AG10803 (cell line): ENCODE data around the gene MCM10.

Source experiments
- DNase-seq: peaks from one replicate; pipeline ENCODE4 v3.0.0; 2010; ENCODE audit warnings: low read depth
- H3K4me3 ChIP-seq: 2 replicates; pipeline ENCODE4 v1.5.1; 2011; ENCODE audit warnings: mild to moderate bottlenecking, low read length, control low read depth
- TF ChIP-seq, protein P1 (sequence below): conservative IDR thresholded peaks from 2 replicates; pipeline ENCODE4 v1.5.1; 2011; ENCODE audit warnings: mild to moderate bottlenecking, low read length, control low read depth, inconsistent platforms

MCM10 gene

DNA sequence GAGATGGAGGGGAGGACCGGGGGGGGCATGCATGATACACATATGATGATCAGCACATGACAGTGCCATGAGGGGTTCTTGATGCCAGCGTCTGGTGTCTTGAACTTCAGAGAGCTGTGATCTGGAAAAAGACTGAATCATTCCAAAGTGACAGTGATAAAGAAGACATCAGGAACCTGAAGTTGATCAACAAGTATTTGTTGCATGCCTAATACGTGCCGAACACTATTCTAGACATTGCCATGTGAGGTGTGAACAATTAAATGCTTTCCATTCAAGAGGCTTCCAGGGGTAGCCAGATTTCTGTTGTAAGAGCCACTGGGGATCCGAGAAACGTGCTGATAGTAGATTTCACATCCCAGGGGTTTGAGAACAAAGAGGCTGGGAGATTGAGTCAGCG is 6.2 kb downstream of the MCM10 start:
- TF ChIP-seq, protein P1, sequence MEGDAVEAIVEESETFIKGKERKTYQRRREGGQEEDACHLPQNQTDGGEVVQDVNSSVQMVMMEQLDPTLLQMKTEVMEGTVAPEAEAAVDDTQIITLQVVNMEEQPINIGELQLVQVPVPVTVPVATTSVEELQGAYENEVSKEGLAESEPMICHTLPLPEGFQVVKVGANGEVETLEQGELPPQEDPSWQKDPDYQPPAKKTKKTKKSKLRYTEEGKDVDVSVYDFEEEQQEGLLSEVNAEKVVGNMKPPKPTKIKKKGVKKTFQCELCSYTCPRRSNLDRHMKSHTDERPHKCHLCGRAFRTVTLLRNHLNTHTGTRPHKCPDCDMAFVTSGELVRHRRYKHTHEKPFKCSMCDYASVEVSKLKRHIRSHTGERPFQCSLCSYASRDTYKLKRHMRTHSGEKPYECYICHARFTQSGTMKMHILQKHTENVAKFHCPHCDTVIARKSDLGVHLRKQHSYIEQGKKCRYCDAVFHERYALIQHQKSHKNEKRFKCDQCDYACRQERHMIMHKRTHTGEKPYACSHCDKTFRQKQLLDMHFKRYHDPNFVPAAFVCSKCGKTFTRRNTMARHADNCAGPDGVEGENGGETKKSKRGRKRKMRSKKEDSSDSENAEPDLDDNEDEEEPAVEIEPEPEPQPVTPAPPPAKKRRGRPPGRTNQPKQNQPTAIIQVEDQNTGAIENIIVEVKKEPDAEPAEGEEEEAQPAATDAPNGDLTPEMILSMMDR, result no peak
- no peak for DNase-seq
- H3K4me3 ChIP-seq, result no peak overlapping the region

DNA sequence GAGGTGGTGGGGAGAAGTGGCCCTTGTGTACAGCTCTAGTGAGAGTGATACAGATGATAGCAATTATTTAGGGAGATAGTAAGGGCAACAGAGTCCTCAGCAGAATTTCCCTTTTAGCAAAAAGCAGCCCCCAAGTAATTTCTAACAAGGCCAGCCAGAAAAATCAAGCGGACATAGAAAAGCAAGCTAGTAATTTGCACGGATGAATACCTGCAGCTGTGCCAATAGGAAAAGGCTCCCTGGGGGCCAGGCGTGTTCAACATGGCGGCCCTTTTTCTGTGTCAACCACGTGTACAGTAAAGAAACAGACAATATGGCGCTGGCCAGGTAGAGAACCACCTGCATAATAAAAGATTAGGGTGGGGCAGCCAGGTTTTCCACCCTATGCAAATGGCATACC is 7.4 kb downstream of the MCM10 start:
- DNase-seq, result no peak
- TF ChIP-seq, protein P1, result no peak
- H3K4me3 ChIP-seq, result no peak overlapping the region

DNA sequence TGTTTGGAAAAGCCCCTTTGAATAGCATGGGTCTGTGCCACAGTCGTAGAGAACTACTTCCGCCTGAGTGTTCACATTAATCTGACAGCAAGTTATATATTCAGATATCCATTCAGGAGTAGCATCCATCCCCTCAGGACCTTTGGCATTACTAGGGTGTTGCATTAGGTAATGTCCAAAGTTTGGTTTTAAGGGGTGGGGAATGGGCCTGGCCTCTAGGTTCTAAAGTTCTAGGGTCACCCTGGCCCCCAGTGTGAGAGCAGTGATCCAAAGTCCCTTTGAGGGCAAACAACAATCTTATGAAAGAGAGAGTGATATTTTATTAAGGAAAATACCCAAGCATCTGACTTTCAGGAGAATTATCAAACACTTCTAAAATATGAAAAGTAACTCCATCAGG is 12.3 kb downstream of the MCM10 start:
- no peak overlapping the region for H3K4me3 ChIP-seq
- TF ChIP-seq, protein P1, result no peak
- DNase-seq, result no peak

DNA sequence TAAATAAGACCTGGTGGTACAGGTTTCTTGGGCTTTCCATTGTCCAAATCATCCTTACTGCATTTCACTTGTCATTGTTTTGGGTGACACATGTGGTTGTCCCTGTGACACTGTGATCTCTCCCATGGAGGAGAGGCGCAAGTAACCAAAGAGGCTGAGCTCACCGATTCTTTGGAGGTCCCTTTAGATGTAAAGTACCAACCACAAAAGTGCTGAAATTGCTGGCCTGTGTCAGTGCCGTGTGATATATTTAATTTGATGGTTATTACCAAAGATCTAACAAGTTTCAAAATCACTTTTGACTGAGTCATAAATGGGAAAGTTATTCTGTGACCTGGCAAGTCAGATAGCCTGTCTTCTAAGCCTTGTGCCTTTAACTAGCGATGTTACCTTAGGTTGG is 19.4 kb downstream of the MCM10 start:
- DNase-seq, result no peak
- no peak overlapping the region for H3K4me3 ChIP-seq
- TF ChIP-seq, protein P1, result no peak

DNA sequence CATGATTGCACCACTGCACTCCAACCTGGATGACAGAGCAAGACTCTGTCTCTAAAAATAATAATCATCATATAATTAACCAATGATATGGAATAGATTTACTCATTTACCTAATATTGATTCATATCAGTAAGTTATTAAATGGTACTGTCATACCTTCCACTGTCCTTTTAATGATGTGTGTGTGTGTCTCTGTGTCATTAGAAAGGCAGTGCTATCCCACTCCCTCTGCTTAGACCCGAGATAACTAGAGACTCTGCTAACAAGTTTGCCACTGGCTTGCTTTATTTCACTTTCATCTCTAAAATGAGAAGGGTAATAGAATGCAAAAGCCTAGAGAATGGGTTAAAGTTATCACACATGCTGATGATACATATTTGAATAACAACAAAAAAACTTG is 21.1 kb downstream of the MCM10 start:
- no peak overlapping the region for H3K4me3 ChIP-seq
- no peak for DNase-seq
- TF ChIP-seq, protein P1, result no peak

DNA sequence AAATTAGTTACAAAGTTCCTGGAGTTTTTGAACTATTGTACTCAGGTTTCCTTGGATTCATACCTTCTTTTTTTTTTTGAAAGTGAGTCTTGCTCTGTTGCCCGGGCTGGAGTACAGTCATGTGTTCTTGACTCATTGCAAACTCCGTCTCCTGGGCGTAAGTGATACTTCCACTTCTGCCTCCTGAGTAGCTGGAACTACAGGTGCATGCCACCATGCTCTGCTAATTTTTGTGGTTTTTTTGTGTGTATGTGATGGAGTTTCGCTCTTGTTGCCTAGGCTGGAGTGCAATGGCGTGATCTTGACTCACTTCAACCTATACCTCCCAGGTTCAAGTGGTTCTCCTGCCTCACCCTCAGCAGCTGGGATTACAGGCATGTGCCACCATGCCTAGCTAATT is 22.3 kb downstream of the MCM10 start:
- no peak for DNase-seq
- TF ChIP-seq, protein P1, result no peak
- H3K4me3 ChIP-seq, result no peak overlapping the region

DNA sequence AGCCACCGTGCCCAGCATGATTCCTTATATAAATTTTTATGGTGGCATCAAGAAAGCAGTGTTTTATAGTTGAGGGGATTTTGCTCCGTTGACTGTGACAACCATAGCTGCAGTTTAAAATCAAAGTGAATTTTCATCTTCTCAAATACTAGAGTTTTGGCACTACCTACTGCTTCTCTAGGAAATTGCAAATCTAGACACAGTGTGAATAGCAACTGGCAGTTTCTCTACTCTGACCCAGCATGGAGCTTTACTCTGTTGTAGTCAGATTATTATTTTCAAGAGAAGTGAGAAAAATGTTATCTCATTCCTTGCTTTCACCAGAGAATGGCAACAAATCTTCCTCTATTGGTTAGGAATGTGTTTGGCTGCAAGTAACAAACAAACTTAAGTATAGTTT is 22.9 kb downstream of the MCM10 start:
- no peak overlapping the region for H3K4me3 ChIP-seq
- DNase-seq, result no peak
- TF ChIP-seq, protein P1, result no peak
